NCI-H2171 treated with DMSO at 0.1 percent for 48 hours (cell line): ENCODE data around the gene ST13.
"Not testable (repeated sequence)": the region's sequence is repeated elsewhere in the genome, so short reads cannot be mapped to it uniquely, and the experiment has no call there.

ENCODE experiments used
- DNase-seq: peaks from one replicate; lab custom pipeline; 2025; lab: John Stamatoyannopoulos, UW

Gene ST13

DNA sequence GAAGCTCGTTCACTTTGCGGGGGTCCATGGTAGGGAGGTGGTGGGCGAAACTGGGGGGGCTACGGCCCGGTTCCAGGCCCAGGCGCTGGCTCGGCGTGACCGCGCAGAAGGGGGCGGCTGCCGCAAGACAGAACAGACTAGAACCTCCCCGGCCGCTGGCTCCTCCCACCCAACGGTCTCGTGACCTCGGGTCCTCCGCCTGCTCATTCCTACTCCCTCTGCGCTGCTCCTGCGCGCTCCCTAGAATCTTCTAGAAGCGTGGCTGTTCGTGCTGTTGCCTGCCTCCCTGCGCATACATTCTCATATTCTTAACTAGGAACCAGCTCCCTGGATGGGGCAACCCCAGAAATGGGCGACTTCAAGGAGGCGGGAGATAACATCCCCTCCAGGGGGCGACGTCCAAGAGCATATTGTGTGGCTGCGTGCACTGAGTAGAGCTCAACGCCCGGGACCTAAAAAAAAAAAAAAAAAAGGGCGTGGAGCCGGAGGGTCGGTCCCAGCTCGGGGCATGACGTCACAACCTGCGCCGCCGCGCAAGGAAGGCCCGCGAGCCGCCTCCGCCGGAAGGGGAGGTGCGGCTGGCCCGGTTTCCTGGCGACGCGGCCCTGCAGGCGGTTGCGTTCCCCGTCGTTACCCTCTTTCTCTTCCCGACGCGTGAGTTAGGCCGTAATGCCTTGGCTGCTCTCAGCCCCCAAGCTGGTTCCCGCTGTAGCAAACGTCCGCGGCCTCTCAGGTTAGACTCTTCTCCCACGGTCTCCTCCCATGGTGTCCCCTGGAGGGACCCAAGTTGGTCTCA, at the start of gene ST13, which contains the start of gene XPNPEP3:
TSS of gene ST13 (minus strand) at position 127 of the 796 bp plus-strand sequence. CDS start at position 28, 99 bp downstream.
TSS of gene XPNPEP3 (plus strand) at position 636 of the 796 bp plus-strand sequence. CDS start at position 670, 34 bp downstream.
- peak; percentile 98 for DNase-seq

DNA sequence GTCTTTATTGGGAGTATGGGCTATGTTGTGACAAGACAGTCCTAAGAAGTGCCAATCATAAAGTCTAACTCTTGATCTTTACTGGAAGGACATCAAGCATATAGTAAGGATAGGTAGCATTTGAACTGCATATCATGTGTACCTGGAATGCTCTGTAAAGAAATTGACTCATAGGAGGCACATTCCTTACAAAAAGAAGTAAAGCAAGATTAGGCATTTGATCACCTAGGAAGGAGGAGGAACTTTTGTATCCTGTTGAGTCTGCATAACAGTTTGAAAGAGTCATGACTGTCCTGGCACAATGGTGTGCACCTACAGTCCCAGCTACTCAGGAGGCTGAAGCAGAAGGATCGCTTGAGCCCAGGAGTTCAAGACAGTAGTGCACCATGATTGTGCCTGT, 47.7 kb upstream of the ST13 start:
- DNase-seq, result no peak

- DNase-seq, result peak; percentile 82
Observed at GRCh38 chr22:40898850-40899357, 42.5 kb upstream of the ST13 start.

DNA sequence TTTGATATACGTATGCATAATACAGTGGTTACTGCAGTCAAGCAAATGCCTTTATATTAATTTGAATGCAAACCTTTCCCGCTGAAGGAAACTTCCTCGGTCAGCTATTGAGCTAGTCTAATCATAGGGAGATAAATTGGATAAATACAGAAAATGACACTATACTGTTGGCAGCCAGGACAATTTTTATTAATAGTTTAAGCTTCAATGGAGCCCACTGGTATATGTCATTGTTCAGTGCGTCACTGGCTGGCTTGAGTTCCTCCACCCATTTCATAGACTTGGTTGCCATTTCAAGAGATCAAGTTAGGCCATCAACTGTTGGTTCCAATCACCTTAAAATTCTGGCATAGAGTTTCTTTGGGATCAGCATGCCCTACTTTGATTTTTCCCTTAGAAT, 38.0 kb upstream of the ST13 start:
- DNase-seq, result no peak

- DNase-seq, result no peak
Observed at GRCh38 chr22:40890881-40891280, 34.4 kb upstream of the ST13 start.

GRCh38 chr22:40889116-40889515, 32.7 kb upstream of the ST13 start:
- DNase-seq, result no peak

DNA sequence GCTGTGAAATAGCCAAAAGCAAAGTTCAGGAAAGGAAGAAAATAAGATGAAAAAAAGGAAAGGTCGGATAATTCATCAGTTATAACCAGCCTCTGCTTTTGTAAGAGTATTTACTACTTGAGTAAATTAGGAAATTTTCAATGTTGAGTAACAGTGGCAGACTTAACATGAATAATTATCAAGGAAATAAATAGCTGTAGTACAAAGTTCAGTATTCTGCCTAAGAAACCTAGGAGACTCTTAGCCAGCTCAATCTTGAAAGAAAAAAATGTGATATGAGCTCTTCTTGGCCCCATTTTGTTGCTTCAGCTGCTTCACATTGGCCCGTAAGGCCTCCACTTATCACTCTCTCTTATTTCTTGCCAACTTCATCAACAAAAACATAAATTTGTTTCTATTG, 22.5 kb upstream of the ST13 start:
- DNase-seq, result no peak

GRCh38 chr22:40877488-40877887, 21.0 kb upstream of the ST13 start:
- no peak for DNase-seq

GRCh38 chr22:40876907-40877306, 20.5 kb upstream of the ST13 start:
- DNase-seq, result no peak

GRCh38 chr22:40875111-40875510, 18.7 kb upstream of the ST13 start:
- DNase-seq, result no peak

DNA sequence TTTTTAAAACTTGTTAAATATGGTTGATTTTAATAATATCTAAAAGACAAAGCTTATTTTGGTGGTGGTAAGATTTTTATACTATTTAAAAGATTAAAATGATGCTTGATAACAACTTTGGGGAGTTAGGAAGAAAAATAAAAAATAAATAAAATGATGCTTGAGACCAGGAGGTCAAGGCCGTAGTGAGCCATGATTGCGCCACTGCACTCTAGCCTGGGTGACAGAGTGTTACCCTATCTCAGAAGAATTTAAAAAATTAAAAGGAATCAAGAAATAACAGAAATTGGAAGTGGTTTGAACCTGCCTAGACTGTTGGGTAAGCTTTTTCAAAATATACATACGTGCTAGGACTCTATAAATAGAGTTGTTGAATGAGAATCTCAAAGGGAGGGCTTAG, 17.6 kb upstream of the ST13 start:
- DNase-seq, result no peak

DNA sequence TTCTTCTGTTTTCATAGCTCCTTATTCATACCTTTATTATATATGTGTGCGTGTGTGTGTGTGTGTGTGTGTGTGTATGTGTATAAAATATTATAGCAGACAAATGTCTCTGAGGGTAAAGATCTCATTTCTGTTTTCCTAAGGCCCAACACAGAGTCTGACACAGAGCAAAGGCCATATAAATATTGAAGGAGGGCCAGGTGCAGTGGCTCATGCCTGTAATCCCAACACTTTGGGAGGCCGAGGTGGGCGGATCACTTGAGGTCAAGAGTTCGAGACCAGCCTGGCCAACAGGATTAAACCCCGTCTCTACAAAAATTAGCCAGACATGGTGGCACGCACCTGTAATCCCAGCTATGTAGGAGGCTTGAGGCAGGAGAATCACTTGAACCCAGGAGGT, 11.9 kb upstream of the ST13 start:
- not testable (repeated sequence) for DNase-seq

DNA sequence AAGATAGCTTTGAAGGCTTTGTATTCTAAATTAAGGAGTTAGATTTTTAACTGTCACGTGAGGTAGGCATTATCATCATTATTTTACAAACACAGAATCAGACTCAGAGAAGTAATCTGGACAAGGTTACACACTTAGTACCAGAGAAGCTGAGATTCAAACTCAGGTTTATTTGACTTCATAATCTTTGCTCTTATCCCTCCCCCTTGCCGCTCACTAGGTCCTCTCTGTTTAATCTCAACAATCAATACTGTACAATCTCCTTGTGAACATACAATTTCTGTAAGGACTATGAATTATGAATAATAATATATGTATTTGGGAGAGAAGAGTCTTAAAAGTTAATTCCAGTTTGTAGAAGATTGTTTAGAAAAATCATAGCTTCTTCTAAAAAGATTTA, 10.7 kb upstream of the ST13 start:
- no peak for DNase-seq

DNA sequence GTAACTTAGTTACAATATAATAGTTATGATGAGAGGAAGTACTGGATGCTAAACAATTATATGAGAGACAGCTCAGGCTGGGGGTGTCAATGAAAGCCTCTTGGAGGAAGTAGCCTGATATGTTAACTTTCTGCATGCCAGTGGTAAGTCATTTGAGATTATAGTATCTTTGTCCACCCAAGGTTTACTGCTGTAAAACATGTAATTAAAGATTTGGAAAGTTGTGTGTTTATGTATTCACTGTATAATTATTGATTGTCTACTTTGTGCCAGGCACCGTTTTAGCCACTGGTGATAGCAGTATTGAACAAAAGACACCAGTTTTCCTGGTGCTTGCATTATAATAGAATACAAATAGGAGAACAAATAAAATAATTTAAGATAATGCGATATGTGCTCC, 6.1 kb upstream of the ST13 start:
- no peak for DNase-seq

- DNase-seq, result no peak
Observed at GRCh38 chr22:40862013-40862412, 5.6 kb upstream of the ST13 start, which contains the start of gene DNAJB7. Gene DNAJB7 (minus strand): TSS chr22:40862113. CDS start chr22:40861994, 119 bp downstream.

GRCh38 chr22:40857309-40857855, 943 bp upstream of the ST13 start:
- DNase-seq, result no peak

GRCh38 chr22:40855979-40856512, 393 bp downstream of the ST13 start:
- DNase-seq, result peak; percentile 44

DNA sequence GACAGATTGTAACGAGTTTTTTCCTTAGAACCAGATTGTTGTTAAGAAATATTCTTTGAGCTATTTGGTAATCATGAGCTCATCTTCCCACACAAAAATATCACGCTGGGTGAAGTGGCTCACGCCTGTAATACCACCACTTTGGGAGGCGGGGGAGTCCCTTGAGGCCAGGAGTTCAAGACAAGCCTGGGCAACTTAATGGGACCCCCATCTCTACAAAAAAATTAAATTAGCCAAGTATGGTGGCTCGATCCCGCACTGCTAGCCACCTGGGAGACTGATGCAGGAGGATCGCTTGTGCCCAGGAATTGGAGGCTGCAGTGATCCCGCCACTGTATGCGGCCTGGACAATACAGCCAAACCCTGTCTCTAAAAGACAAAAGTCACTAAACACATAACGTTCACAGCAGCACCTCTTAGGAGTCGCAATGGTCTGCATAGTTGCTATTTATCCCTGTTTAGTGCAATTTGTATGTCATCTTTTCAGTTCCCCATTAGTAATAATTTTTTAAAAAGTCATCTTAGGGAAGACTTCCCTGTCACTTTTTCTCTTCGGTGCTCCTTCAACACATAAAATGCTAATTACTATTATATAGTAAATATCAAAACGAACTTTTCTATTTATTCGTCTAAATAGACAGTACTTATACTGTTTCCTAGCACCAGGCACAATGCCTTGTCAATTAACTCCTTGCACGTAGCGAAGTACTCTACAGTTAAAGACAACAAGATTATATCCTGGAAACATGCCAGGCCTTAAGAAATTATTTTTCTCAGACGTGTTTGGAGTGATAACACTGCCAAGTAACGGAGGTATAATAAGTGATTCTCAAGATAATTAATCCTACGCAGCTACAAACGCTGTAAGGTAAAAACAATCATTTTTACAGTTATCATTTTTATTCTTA, 1.1 kb downstream of the ST13 start:
- no peak for DNase-seq

DNA sequence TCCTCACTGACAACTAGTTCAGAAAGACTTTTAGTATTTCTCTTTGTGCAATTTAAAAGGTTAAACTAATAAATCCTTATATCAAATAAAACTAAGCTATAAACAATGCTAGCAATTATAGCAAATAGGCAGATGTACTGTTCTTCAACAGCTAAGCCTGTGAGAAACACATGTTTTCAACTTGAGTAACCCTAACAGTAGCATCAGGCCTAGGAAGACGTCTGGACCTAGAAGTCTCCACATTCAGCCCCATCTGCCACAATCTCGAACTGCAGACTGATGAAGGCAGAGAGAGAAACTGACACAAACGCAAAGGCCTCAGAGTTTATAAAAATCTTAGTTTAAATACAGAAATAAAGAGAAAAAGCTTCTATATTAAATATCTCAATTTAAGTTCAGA, 2.5 kb downstream of the ST13 start:
- DNase-seq, result peak; percentile 24

GRCh38 chr22:40853333-40853732, 3.1 kb downstream of the ST13 start:
- no peak for DNase-seq

DNA sequence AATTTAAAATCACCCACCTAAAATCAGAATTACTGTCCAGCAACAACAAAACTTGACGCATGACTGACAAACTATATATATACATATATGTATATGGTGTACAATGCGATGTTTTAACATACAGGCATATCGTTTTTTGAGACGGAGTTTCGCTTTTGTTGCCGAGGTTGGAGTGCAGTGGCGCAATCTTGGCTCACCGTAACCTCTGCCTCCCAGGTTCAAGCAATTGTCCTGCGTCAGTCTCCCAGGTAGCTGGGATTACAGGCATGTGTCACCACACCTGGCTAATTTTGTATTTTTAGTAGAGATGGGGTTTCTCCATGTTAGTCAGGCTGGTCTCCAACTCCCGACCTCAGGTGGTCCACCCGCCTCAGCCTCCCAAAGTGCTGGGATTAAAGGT, 10.6 kb downstream of the ST13 start:
- DNase-seq, result not testable (repeated sequence)

DNA sequence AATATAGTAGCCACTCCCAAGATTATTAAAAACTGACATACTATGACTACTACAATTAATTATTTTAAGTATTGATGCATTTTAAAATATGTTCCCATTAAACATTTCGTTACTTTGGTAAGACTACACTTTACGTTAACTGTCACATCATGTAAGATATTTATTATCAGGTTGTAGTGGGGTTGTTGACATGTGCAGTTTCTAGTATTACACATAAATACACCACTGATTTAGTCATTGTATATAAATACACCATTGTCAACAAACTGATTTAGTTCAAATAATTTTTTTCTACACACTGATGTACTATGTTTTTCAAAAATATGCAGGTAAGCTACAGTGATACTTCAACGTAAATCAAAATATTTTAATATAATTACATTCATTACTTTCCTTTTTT, 11.5 kb downstream of the ST13 start:
- no peak for DNase-seq
